Right lobe of liver (tissue), 4 donors: ENCODE measurements around the gene CAP2.

Experiments used
- CTCF ChIP-seq, 4 donors: fragments of 200-600 bp in 3 of 4; fragments of 450-650 bp in 1 of 4; IDR thresholded peaks; one replicate each; pipeline versions ENCODE4 v1.5.1 to v1.8.0; 2016 to 2022; ENCODE audit warnings: antibody characterized with exemption in 4 of 4, mild to moderate bottlenecking in 2 of 4
- POLR2A ChIP-seq: fragments of 450-650 bp; IDR thresholded peaks from one replicate; pipeline ENCODE4 v1.6.1; 2017; ENCODE audit warnings: antibody characterized with exemption, mild to moderate bottlenecking
- donor health status: DM: no; HTN: no; CAD: no.
- donor health status: DM: no; HTN: no; CAD: no.
- donor health status: DM: no; HTN: yes; CAD: no.

GRCh38 chr6:17405944-17406245 lies 12.5 kb downstream of the CAP2 start:
- TF ChIP-seq CTCF (IDR thresholded peaks at IDR 0.05), result no peak
- TF ChIP-seq POLR2A, result no peak
